D721Med (cell line): ENCODE data around the gene DELE1.
"Not testable (repeated sequence)": the region's sequence is repeated elsewhere in the genome, so short reads cannot be mapped to it uniquely, and the experiment has no call there.

Experiments
- DNase-seq: peaks from one replicate; pipeline ENCODE4 v3.0.0; 2011; ENCODE audit warnings: low spot score; ENCODE audit not compliant: insufficient read length
- FAIRE-seq: peaks from 2 replicates; lab custom pipeline; 2011; peaks lifted over from hg19 to GRCh38; lab: Jason Lieb, UNC
- CTCF ChIP-seq: IDR thresholded peaks from 2 replicates; pipeline ENCODE4 v1.5.1; 2012; ENCODE audit warnings: mild to moderate bottlenecking, control low read depth; ENCODE audit not compliant: insufficient read depth; ENCODE audit errors: missing control alignments

DELE1 gene

GRCh38 chr5:141917760-141918159 lies 5.9 kb upstream of the DELE1 start:
- DNase-seq (no peak), FAIRE-seq (no peak)
- no peak for TF ChIP-seq CTCF

- DNase-seq (no peak), FAIRE-seq (no peak)
- TF ChIP-seq CTCF = no peak
Observed at GRCh38 chr5:141919218-141920119, 4.2 kb upstream of the DELE1 start.

- no peak for TF ChIP-seq CTCF
- FAIRE-seq = no peak
- no peak for DNase-seq
Observed at GRCh38 chr5:141920771-141921170, 2.9 kb upstream of the DELE1 start.

GRCh38 chr5:141922827-141923447 lies 734 bp upstream of the DELE1 start:
- DNase-seq, FAIRE-seq: not testable (repeated sequence)

GRCh38 chr5:141926434-141926833 lies 2.8 kb downstream of the DELE1 start:
- DNase-seq (no peak), FAIRE-seq (no peak)
- TF ChIP-seq CTCF = no peak

- TF ChIP-seq CTCF = no peak
- no peak for FAIRE-seq
- no peak for DNase-seq
Observed at GRCh38 chr5:141928051-141928450, 4.4 kb downstream of the DELE1 start.

- TF ChIP-seq CTCF = no peak
- FAIRE-seq (no peak), DNase-seq (no peak)
Observed at GRCh38 chr5:141929398-141930058, 5.9 kb downstream of the DELE1 start.
